Activated T-cell treated with anti-CD3 and anti-CD28 coated beads for 24 hours (primary cell): ENCODE measurements around the gene ABCC10.
"Not testable (repeated sequence)": the region's sequence is repeated elsewhere in the genome, so short reads cannot be mapped to it uniquely, and the experiment has no call there.

Source experiments
- DNase-seq: peaks from one replicate; pipeline ENCODE4 v3.0.0-alpha.2; 2020; ENCODE audit warnings: low read depth

ABCC10 gene

GRCh38 chr6:43408259-43408658, 19.1 kb upstream of the ABCC10 start:
- DNase-seq = no peak

- not testable (repeated sequence) for DNase-seq
Observed at GRCh38 chr6:43410776-43411175, 16.6 kb upstream of the ABCC10 start.

GRCh38 chr6:43412541-43412940, 14.8 kb upstream of the ABCC10 start:
- no peak for DNase-seq

GRCh38 chr6:43413002-43413401, 14.3 kb upstream of the ABCC10 start:
- no peak for DNase-seq

- not testable (repeated sequence) for DNase-seq
Observed at GRCh38 chr6:43415275-43415674, 12.1 kb upstream of the ABCC10 start.

GRCh38 chr6:43416935-43417334, 10.4 kb upstream of the ABCC10 start:
- no peak for DNase-seq

GRCh38 chr6:43420012-43420709, 7.2 kb upstream of the ABCC10 start:
- DNase-seq = no peak

GRCh38 chr6:43421831-43422230, 5.5 kb upstream of the ABCC10 start:
- no peak for DNase-seq

GRCh38 chr6:43425083-43425482, 2.3 kb upstream of the ABCC10 start:
- not testable (repeated sequence) for DNase-seq

GRCh38 chr6:43426928-43427405, 374 bp upstream of the ABCC10 start:
- no peak for DNase-seq

GRCh38 chr6:43428112-43428570, 800 bp downstream of the ABCC10 start:
- no peak for DNase-seq

- no peak for DNase-seq
Observed at GRCh38 chr6:43428874-43429273, 1.5 kb downstream of the ABCC10 start.

- no peak for DNase-seq
Observed at GRCh38 chr6:43432009-43432945, 4.9 kb downstream of the ABCC10 start.

- no peak for DNase-seq
Observed at GRCh38 chr6:43433148-43433547, 5.8 kb downstream of the ABCC10 start.

- DNase-seq = no peak
Observed at GRCh38 chr6:43434001-43434840, 6.9 kb downstream of the ABCC10 start.

GRCh38 chr6:43434943-43435342, 7.6 kb downstream of the ABCC10 start:
- DNase-seq = no peak

- DNase-seq = no peak
Observed at GRCh38 chr6:43435682-43436437, 8.5 kb downstream of the ABCC10 start.

- no peak for DNase-seq
Observed at GRCh38 chr6:43436577-43437282, 9.4 kb downstream of the ABCC10 start.

- no peak for DNase-seq
Observed at GRCh38 chr6:43437700-43438099, 10.4 kb downstream of the ABCC10 start.

GRCh38 chr6:43442935-43443334, 15.6 kb downstream of the ABCC10 start:
- no peak for DNase-seq

GRCh38 chr6:43444036-43444435, 16.7 kb downstream of the ABCC10 start:
- no peak for DNase-seq
